OCI-M1 (cell line): ENCODE measurements around the gene SPC24.
A peak's percentile ranks its signal among the peaks of the same experiment; 100 is the strongest.

Source experiments
- DNase-seq: peaks from one replicate; lab custom pipeline; 2025; lab: John Stamatoyannopoulos, UW

Gene SPC24

GRCh38 chr19:11155373-11156120 is at the start of gene SPC24:
TSS of gene SPC24 (minus strand) at chr19:11155782. CDS start at chr19:11155776, 6 bp downstream.
- DNase-seq, result peak; percentile 100

GRCh38 chr19:11204943-11205349 is 49.4 kb upstream of the SPC24 start:
- no peak for DNase-seq

- DNase-seq, result no peak
These were observed 48.6 kb upstream of the SPC24 start for GRCh38 chr19:11204076-11204602.

GRCh38 chr19:11203194-11204075 is 47.9 kb upstream of the SPC24 start:
- peak; percentile 97 for DNase-seq

GRCh38 chr19:11202488-11203193 is 47.1 kb upstream of the SPC24 start:
- DNase-seq, result peak; percentile 72

GRCh38 chr19:11201791-11202190 is 46.2 kb upstream of the SPC24 start:
- no peak for DNase-seq

GRCh38 chr19:11200931-11201330 is 45.3 kb upstream of the SPC24 start:
- DNase-seq, result no peak

GRCh38 chr19:11200015-11200574 is 44.5 kb upstream of the SPC24 start:
- no peak for DNase-seq

- DNase-seq, result no peak
These were observed 43.9 kb upstream of the SPC24 start for GRCh38 chr19:11199517-11199916.

- peak; percentile 65 for DNase-seq
These were observed 43.3 kb upstream of the SPC24 start for GRCh38 chr19:11198769-11199424.

GRCh38 chr19:11198175-11198534 is 42.6 kb upstream of the SPC24 start:
- DNase-seq, result no peak

- DNase-seq, result peak; percentile 99
These were observed 42.0 kb upstream of the SPC24 start, which contains the start of gene KANK2 for GRCh38 chr19:11197291-11198174. TSS of gene KANK2 (minus strand) at chr19:11197545. CDS start at chr19:11194511, 3,034 bp downstream.

- DNase-seq, result peak; percentile 78
These were observed 41.1 kb upstream of the SPC24 start for GRCh38 chr19:11196406-11197287.

- no peak for DNase-seq
These were observed 40.1 kb upstream of the SPC24 start for GRCh38 chr19:11195681-11196080.

- no peak for DNase-seq
These were observed 39.3 kb upstream of the SPC24 start for GRCh38 chr19:11194656-11195558.

GRCh38 chr19:11194173-11194572 is 38.6 kb upstream of the SPC24 start:
- no peak for DNase-seq

GRCh38 chr19:11192957-11193939 is 37.7 kb upstream of the SPC24 start:
- DNase-seq, result no peak
